HG03558 (cell line): ENCODE data around the gene IL17REL.
"Not testable (repeated sequence)": the region's sequence is repeated elsewhere in the genome, so short reads cannot be mapped to it uniquely, and the experiment has no call there.

Experiments
- ATAC-seq: cut with Tn5 transposase; IDR thresholded peaks from one replicate; pipeline ENCODE4 v1.9.1; 2021; ENCODE audit warnings: moderate number of reproducible peaks; ENCODE audit not compliant: unreplicated experiment; ENCODE audit errors: extremely low read depth

IL17REL gene

DNA sequence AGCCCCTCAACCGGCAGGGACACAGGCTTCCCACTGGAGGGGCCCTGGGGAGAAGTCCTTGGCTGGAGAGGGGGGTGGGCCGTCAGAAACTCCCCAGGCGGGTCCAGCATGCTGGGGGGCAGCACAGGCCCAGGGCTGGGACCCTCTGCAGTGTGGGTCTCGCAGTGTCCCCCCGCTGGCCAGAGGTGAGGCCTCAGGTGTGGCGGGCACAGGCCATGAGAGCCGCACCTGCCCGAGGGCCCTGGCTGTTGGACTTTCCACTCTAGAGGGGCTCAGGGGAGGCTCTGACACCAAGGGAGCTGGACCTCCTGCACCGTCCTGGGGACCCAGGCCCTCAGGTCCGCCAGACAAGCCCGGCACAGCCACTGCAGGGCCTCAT, 62.7 kb downstream of the IL17REL start:
- ATAC-seq: no peak

DNA sequence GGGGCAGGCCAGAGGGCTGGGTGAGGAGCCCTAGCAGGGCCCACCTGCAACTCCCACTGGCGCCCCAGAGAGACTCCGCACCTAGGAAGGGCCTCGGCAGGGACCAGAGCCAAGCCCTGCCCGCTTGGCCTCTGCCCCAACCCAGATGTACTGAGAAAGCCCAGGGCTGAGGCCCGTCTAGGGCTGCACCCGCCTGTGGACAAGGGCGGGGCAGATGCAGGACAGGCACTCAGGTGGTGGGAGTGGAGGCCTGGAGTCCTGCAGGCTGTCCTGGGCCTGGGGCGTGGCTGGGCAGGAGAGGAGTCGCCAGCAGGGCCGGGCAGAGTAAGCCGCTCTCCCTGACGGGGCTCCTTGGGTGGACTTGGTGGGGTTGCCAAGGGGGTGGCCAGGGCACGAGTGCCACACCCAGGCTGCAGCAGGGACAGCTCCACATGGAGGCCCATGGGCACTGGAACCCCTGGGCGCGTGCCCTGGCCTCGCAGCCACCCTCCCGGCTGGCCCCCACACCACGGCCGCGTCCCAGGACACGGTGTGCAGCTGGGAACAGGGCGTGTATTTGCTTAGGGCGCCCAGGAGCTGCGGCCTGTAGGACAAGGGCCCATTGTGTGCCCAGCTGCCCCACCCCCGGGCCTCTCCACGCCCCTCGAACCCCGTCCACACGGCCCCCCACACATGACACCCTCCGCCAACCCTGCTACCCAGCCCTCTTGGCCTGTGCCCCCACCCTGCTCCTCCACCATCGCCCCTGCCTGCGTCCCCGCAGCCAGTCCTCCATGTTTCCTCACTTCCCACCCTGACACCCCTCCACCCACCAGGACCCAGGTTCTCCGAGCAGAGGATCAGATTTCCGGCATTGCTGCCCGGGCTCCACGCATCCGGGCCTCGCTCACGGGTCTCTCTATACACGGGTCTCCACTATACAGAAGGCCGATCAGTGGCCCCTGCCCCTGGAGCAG, 63.3 kb downstream of the IL17REL start:
- no peak for ATAC-seq

DNA sequence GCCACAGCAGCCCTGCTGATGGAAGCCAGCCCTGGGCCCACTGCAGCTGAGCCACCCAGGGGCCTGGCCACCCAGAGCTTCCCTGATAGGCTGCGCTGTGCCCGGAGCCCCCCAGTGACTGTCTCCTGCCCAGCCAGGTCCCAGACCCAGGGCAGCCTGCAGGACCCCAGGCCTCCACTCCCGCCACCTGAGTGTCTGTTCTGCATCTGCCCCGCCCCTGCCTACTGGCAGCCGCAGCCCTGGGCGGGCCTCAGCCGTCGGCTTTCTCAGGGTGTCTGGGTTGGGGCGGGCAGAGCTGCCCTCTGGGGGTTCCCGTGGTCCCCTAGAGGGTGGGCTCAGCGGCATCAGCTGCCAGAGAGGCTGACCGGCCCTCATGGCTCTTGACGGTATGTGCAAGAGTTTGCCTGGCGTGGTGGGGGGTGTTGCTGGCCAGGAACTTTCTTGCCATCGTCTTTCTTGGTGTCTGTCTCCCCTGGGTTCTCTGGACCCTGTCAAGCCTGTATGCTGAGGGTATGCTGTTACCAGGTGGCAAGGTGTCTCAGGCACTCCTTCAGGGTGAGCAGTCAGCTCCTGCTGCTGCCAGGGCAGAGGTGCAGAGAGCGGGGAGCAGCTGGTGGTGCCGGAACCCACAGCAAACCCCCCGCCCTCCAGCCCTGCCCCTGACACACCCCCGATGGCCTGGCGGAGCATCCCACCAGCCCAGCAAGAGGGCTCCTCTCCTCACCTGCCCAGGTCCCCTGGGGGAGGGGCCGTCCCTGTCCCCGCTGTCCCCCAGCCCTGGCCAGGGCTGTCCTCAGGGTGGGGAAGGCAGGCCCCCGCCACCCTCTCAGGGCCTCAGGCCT, 64.2 kb downstream of the IL17REL start:
- ATAC-seq: no peak

DNA sequence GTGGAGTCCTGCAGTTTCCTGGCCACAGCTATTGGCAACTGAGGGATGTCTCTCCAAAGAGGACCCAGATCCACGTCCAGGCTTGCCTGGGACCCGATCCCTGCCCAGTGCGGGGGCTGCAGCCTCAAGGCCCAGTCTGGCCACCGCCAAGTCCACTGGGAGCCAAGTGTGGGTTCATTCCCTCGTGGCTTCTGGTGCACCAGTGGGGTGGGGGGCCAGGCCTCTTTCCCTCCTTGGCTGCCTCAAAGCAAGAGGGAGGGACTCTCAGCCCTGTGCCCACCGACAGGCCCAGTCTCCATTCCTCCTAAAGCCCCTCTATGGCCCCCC, 65.3 kb downstream of the IL17REL start:
- no peak for ATAC-seq

DNA sequence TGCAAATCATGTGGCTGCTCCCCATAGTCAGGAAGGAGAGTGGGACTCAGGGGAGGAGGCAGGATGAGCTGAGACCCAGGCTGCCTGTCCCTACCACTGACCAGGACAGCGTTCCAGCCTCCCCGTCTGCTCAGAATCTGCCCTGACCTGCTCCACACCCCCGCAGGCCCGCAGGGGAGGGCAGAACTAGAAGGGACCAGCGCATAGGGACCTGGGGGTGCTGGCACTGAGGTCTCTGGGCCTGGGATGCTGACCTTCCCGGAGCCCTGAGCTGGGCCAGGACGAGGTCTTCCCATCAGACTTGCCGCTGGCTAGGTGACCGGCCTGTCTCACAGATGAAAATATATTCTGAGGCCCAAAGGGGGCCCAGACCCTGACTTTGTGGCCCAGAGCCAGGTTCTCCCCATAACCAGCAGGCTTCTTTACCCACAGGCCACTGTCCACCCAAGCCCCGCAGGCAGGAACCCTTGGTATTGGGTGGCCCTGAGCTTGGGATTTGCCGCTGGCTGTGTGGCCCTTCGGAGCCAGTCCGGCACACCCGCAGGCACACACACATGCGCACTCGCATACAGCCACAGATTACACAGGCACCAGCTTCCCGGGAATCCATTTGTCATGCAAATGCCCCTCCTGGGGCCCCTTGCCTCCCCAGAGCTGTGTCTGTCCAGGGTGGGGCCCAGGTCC, 65.8 kb downstream of the IL17REL start:
- no peak for ATAC-seq

DNA sequence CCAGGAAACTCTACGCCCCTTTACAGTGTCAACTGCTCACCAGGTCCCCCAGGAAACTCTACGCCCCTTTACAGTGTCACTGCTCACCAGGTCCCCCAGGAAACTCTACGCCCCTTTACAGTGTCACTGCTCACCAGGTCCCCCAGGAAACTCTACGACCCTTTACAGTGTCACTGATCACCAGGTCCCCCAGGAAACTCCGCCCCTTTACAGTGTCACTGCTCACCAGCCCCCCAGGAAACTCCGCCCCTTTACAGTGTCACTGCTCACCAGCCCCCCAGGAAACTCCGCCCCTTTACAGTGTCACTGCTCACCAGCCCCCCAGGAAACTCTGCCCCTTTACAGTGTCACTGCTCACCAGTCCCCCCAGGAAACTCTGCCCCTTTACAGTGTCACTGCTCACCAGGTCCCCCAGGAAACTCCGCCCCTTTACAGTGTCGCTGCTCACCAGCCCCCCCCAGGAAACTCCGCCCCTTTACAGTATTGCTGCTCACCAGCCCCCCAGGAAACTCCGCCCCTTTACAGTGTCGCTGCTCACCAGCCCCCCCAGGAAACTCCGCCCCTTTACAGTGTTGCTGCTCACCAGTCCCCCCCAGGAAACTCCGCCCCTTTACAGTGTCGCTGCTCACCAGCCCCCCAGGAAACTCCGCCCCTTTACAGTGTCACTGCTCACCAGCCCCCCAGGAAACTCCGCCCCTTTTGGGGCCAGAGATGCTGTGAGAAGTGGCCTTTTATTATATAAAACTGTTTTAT, 67.3 kb downstream of the IL17REL start:
- ATAC-seq: not testable (repeated sequence)
